GM19324 (cell line): ENCODE data around the gene PALM.
"Not testable (repeated sequence)": the region's sequence is repeated elsewhere in the genome, so short reads cannot be mapped to it uniquely, and the experiment has no call there.

Experiments
- ATAC-seq: cut with Tn5 transposase; IDR thresholded peaks from one replicate; pipeline ENCODE4 v1.9.1; 2021; ENCODE audit warnings: mild to moderate bottlenecking, moderate library complexity; ENCODE audit not compliant: unreplicated experiment, low FRiP score

Gene PALM

DNA sequence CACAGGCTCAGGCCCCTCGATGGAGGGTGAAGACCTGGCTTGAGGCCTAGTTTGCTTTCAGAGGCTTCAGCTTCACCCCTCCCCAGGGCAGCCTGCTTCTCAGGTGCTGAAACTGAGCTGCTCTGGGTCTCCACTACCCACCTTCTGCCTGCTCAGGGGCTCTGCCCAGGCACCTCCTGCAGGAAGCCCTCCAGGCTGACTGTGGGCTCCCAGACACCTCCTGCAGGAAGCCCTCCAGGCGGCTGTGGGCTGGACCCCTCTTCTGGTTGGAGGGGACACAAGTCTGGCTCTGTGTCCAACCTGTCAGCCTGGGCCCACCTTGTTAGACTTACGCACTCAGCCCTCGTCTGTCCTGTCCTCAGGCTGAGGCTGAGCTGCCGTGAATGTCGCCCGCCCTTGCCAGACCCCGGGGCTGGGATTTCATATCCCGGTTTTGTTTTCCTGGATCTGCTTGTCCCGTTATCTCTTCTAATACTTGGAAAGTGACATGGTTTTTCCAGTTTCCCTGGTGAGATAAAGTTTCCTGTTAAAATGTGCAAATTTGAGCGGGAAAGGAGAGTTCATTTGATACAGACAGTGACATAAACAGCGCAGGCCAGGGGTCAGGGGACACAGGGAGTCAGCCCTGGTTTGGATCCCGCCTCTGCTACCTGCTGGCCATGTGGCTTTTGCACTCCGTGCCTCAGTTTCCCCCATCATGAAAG is 21.4 kb downstream of the PALM start:
- no peak for ATAC-seq

GRCh38 chr19:731000-731399 is 22.3 kb downstream of the PALM start:
- no peak for ATAC-seq

DNA sequence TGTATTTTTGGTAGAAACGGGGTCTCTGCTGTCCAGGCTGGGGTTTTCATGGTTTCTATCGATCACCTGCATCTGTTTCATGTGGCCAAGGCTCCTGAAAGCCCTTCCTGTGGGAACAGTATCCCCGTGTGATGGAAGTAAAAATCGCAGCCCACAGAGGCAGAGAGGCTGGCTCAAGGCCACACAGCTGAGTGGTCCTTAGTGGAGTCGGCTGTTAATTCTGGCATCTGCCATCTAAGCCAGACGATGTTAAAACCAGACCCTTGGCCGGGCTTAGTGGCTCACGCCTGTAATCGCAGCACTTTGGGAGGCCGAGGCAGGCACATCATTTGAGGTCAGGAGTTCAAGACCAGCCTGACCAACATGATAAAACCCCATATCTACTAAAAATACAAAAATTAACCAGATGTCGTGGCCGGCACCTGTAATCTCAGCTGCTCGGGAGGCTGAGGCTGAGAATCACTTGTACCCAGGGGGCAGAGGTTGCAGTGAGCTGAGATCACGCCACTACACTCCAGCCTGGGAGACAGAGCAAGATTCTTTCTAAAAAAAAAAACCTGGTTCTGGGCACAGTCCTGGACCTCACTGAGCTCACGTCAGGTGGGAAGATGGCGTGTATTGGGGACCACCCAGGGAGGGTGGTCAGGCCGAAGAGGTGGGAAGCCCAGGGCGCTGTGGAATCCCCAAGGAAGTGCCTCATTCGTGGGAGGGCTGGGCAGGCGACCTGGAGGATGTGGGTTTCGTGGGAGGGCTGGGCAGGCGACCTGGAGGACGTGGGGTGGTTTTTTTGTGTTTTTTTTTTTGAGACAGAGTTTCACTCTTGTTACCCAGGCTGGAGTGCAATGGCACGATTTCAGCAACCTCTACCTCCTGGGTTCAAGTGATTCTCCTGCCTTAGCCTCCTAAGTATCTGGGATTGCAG is 23.7 kb downstream of the PALM start:
- no peak for ATAC-seq

DNA sequence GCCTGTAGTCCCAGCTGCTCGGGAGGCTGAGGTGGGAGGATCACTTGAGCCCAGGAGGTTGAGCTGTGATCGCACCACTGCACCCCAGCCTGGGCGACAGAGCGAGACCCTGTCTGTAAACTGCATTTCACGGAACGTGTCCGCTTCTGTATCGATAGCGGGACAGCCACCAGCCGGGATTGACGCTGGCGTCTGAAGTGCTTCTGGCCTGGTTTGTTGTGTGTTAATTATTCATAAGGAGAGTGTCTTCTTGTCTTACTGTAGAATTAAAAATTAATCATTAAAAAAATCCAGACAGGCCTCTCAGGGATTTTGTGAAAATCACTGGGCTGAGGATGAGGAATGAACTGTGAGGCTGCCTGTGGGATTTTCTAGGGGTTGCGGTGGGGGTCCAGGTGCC is 26.0 kb downstream of the PALM start:
- ATAC-seq, result no peak

DNA sequence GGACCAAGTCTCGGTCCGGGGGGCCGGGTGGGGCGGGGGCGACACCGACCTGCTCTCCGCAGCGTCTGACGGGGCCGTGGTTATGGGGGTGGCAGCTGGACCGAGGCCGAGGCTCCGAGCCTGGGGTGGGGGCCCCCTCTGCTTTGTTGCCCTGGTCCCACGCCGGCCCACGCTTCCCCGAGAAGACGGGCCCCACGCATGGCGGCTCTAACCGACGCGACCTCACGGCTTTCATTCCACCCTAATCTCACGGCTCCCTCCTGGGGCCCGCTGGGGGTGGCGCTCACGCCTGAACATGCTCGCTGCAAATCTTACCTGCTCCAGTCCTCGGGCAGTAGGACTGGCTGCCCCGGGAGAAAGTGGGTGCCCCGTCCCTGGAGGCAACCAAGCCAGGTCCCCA is 27.4 kb downstream of the PALM start:
- no peak for ATAC-seq

GRCh38 chr19:737591-738093 is 28.9 kb downstream of the PALM start:
- ATAC-seq, result no peak

GRCh38 chr19:738509-739128 is 29.9 kb downstream of the PALM start:
- no peak for ATAC-seq

DNA sequence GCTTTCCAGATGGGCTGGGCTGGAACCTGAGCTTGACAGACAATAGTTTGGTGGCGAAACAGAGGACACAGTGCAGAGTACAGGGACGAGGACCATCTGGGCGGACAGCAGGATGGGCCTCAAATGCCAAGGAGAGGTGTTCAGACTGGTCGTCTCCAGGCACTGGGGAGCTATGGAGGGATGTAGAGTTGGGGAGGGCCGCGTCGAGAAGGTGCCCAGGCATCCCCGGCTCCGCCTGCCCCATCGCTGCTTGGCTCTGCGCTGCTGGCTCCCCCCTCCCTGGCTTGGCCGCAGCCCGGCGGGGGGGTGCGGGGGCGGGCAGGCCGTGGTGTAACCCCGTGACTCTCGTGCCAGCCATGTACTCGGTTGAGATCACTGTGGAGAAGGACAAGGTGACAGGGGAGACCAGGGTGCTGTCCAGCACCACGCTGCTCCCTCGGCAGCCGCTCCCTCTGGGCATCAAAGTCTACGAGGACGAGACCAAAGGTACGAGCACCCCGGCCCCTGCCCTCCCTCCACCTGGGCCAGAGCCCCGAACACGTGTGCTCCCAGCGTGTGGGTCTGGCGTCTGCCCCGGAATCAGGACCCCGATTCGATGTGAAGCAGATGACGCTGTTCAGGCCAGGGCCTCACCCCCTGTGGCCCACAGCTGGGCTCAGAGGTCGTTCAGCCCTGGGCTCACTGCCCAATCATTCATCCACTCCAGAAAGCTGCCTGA is 31.4 kb downstream of the PALM start:
- ATAC-seq, result no peak

DNA sequence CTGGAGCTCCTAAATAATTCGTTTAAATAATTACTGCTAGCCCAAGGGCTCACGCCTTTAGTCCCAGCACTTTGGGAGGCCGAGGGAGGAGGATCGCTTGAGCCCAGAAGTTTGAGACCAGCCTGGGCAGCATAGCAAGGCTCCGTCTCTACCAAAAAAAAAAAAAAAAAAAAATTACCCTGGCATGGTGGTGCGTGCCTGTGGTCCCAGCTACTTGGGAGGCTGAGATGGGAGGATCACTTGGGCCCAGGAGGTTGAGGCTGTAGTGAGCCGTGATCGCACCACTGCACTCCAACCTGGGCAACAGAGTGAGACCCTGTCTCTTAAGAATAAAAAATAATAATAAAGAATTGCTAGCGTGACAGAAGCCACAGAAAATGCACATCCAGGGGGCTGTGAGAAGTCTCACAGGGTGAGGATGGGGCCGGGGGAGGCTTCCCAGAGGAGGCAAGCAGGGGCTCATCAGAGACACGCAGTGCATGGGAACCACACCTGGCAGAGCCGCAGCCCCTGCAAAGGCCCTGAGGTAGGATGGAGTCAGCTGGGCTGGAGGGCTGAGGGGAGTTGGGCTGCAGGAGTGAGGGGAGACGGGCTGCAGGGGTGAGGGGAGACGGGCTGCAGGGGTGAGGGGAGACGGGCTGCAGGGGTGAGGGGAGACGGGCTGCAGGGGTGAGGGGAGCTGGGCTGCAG is 32.2 kb downstream of the PALM start:
- not testable (repeated sequence) for ATAC-seq

- ATAC-seq, result no peak
Measured at GRCh38 chr19:741506-742131, 32.9 kb downstream of the PALM start.

GRCh38 chr19:742540-743075 is 33.9 kb downstream of the PALM start:
- no peak for ATAC-seq

DNA sequence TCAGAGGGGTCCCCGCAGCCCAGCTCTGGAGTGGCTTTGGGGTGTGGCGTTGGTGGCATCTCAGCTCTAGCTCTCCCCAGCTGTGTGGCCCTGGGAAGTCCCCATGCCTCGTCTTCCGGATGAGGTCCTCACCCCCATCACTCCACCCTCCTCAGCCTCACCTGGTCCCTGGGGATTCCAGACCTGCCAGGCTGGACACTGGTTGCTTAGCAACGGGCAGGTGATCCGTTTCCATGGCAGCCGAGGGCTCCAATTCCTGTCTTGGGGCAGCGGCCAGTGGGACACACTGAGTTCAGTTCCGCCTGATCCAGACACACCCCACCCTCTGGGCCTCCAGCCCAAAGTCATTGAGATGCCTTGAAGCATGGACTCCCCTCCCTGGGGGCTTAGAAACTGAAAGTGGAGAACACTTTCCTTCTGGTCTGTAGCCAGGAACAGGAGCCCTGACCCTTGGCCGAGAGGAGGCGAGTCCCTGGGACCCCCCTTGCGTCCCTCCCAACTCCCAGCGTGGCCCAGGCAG is 34.5 kb downstream of the PALM start:
- ATAC-seq, result no peak

- ATAC-seq, result not testable (repeated sequence)
Measured at GRCh38 chr19:745138-745537, 36.4 kb downstream of the PALM start.

DNA sequence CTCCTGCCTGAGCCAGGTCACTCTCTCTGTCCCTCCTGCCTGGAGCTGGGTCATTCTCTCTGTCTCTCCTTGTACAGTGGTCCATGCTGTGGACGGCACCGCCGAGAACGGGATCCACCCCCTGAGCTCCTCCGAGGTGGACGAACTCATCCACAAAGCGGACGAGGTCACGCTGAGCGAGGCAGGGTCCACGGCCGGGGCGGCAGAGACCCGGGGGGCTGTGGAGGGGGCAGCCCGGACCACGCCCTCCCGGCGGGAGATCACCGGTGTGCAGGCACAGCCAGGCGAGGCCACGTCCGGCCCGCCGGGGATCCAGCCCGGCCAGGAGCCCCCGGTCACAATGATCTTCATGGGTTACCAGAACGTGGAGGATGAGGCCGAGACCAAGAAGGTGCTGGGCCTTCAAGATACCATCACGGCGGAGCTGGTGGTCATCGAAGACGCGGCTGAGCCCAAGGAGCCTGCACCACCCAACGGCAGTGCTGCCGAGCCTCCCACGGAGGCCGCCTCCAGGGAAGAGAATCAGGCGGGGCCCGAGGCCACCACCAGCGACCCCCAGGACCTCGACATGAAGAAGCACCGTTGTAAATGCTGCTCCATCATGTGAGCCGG is 37.6 kb downstream of the PALM start:
- ATAC-seq, result no peak

DNA sequence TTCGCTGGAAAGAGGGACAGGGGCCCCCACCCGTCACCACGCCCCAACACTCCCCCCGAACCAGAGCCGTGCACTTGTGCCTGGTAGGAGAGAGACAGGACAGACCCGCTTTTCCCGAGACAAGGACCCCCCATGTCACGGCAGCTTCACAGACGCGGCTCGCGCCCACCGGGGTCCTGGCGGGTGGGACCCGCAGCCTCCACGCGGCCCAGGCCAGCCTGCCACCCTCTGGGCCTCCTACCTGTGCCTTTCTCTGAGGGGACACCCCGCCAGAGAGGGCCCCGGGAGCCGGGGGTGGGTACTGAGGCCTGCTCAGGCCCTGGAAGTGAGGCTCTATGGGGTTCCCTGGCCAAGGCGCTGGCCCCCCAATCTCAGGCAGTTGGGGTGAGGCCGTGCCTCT is 38.2 kb downstream of the PALM start:
- ATAC-seq, result no peak

GRCh38 chr19:747432-748273 is 38.9 kb downstream of the PALM start:
- ATAC-seq, result no peak

GRCh38 chr19:748274-748598 is 39.5 kb downstream of the PALM start:
- ATAC-seq, result no peak

- ATAC-seq, result no peak
Measured at GRCh38 chr19:749811-750210, 41.1 kb downstream of the PALM start.
